GM04503 (cell line): ENCODE results near the gene GNPDA2.
"Not testable (repeated sequence)": the region's sequence is repeated elsewhere in the genome, so short reads cannot be mapped to it uniquely, and the experiment has no call there.

ENCODE experiments used
- DNase-seq: peaks from one replicate; pipeline ENCODE4 v3.0.0-alpha.2; 2012; ENCODE audit warnings: low read depth

Gene GNPDA2

DNA sequence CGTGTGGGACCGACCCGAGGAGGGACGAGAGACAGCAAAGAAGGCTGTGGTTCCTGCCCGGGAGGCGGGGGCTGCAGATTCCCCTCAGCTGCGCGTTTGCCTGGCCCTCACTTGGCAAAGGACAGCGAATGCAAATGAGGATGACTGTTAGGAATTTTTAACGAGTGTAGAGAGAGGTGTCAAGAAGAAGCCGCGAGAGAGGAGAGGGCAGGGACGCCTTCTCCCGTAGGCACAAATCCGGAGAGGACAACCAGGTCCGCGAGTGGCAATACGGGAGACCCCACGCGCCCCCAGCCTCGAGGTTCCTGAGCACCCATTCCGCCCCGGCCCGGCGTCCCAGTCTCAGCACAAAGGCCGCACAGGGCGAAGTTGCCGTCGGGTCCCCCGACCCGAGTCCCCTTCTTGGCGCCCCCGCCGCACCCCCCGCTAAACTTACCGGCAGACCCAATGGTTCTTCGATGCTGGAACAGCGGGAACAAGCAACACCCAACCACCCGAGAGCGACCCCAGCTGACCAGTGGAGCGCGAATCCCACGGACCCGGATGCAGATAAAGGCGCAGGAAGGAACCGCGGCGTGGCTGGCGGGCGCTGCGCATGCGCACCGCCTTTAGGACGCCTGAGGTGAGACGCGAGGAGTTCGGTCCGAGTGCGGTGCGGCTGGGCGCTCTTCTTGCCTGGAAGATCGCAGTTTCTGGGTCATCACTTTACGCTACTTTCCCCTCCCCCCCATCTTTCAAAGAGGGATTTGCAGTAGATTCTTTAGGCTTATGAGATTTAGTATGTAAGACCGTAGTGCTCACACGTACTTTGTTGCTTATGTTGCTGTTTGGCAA, at the start of gene GNPDA2:
GNPDA2 (minus strand) TSS at position 519 of the 834 bp plus-strand sequence. CDS start 4,349 bp downstream, outside the sequence.
- peak; percentile 51 for DNase-seq

DNA sequence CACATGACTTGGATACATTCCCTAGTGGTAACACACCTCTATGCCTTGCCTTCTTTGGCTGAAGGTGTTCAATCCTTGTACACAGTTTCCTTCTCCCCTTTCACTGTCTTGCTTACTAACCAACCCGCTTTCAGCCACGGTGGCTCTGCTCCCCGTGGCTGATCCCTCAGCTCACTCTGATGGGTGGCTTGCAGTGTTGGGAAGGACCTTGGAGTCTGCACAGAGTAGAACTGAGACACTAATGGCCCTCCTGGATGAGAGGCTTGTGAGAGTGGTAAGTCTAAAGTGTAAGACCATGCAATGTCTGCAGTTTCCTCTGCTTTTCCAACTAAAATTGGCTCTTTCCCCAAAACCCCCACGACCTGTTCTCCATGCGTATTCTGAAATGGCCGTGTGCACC, 46.0 kb upstream of the GNPDA2 start:
- DNase-seq: no peak

DNA sequence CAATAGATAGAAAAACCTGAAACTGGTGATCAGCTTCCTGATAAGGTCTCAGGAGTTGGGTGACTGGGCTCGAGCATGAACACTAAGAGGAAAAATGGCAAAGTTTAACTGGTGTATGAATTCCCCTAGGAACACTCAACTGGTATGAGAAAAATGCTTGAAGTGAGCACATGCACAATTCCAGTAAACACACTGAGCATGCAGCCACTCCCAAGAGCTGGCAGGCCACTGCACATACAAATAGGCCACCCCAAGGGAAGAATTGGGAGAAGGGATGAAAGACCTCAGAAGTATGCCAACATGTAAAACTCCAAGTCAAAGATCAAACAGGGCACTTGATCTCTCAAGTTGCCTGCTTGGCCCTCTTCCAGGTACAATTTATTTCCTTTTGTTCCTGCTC, 45.4 kb upstream of the GNPDA2 start:
- DNase-seq: no peak

DNA sequence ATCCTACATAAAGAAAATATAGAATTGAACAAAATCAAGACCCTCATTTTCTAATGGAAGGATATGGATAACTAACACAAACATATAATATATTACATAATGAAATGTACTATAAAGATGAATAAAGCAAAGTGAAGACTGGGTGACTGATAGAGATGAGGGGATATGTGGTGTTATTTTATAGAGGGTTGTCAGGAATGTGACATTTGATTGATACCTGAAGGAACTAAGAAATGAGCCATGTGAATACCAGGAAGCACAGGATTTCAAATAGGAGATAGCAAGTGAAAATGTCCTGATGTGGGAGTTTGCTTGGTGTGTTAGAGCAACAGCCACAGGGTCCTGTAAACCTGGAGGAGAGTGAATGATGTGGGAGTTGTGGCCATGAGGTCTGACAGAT, 40.1 kb upstream of the GNPDA2 start:
- no peak for DNase-seq

DNA sequence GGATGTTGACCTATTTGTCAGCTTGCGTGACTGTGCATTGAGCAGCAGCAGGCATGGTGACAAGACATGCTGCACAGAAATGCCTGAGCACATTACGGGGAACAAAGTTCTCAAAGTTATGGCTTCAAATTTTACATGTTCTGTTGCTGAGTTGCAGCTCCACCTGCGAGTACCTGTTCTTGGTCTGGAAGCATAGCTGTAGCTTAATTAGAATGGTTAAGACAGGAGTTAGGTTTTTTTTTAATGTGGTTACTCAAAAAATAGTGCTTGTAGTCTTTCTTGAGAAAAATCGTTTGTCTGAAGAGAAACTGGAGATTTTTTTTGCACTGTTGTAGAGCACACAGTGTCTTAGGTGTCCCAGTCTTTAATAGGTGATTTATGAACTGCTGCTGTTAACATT, 38.8 kb upstream of the GNPDA2 start:
- no peak for DNase-seq

DNA sequence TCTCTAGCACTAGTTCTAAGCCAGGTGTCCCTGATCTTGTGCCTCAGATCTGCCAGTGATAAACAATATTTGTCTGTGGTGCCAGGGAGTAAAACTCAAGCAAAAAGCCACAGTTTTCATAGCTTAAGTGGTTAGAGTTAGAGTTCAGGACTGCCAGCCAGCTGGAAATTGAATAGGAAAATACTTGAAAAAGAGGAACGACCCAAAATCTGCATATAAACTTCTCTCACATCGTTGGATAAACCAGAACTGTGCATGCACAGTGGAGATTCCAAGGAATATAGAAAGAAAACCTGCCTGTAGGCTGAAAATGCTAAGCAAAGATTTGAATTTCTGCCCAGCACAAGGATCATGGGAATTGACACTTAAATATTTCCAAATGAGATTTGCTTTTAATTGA, 35.0 kb upstream of the GNPDA2 start:
- DNase-seq: no peak

DNA sequence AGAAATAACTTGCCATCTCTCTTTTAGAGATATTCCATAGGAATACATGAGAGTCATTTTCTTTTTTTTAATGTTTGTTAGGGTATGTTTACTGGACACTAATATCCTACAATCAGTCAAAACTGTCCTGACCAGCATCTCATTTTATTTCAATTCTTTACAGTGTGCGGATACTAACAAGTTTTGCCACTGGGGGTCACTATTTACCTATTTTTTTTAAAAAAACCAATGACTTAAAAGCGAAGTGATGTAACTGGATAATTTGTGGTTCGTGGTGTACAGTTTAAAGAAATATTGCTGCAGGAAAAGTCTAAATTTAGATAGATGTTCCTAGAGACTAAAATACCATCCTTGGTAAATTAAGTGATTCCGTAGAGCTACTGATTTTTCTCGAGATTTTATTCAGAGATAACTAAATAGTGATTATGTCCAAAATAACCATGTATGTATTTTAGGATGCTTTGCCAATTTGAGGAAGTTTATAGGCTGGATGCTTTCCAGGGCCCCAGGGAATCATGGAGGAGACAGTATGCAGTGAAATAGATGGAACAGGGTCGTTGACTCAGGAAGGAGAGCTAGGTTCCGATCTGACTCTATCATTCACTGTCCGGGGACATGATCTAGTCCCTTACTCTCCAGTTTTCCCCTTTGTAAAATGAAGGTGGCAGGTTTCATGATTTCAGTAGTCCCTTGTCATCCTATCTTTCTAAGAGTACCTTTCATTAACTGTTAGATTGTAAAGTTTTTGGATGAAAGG, 34.0 kb upstream of the GNPDA2 start:
- no peak for DNase-seq

DNA sequence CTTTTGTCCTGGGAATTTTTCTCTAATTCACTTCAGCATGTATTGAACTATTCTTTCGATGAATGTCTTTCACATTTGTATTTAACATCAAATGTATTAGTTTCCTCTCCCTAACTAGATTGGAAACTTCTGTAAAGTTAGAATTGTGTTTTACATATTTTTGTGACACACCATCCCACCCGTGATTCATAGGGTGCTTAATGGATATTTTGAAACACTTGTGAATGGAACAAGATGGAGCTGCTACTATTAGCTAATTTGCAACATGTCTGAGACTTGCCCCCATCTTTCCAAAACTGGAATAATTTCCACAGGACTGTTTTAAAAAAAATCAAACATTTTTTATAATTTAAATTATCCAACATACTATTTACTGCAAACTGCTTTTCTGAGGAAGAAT, 30.2 kb upstream of the GNPDA2 start:
- DNase-seq: no peak

DNA sequence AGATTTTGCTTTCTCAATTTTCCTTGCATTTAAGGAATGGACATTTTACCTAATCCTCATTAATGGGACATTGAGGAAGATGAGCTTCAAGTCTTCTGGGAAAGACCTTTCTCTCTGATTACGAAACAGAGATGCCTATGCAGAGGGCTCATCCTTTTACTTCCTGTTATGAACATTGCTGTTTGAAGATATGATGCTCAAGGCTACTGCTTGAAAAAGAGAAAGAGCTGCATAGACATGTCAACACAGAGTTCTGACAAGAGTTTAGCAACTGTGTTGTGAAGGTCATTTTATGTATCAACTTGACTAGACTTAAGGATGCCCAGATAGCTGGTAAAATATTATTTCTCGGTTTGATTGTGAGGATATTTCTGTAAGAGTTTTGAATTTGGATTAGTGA, 13.8 kb upstream of the GNPDA2 start:
- DNase-seq: no peak

DNA sequence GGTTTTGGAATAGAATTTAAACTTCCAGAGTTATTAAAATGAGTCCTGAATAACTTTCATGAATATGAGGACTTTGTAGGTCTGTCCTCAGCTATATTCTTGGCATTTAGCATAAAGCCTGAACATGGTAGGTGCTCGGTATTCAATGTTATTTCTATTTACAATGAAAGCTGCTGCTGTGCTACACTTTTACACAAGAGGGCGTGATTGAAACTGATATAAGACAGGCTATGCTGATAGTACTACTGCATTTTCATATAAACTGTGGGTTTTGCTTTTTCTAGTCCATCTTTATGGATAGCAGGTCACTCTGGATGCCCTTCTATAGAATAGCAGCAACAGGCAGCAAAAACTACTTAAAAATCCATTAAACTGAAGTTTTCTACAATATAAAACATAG, 12.3 kb upstream of the GNPDA2 start:
- DNase-seq: no peak

DNA sequence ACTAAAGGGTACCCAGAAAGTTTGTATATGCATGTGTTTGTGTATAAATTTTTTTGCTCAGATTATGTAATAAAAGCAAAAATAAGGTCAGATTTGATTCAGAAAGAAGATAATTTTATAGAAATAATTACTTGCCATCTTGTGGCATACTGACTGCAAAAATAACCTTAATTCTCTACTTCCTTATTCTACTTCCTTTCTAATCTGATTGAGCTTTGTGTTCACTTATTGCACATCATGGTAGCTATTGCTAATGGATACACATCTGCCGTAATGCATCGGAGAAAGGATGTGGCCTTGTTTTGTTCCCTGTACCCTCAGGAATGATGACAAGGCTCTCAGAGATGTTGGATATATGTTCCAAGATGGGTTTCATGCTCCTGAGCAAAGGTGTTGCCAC, 10.5 kb upstream of the GNPDA2 start:
- no peak for DNase-seq

DNA sequence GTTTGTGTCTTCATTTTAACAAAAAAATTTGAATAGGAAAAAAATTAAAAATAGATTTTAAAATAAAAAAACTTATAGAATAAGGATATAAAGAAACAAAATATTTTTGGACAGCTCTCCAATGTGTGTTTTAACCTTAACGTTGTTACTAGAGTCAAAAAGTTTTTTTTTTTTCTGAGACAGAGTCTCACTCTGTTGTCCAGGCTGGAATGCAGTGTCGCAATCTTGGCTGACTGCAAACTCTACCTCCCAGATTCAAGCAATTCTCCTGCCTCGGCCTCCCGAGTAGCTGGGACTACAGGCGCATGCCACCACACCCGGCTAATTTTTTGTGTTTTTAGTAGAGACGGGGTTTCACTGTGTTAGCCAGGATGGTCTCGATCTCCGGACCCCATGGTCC, 2.3 kb upstream of the GNPDA2 start:
- DNase-seq: not testable (repeated sequence)

DNA sequence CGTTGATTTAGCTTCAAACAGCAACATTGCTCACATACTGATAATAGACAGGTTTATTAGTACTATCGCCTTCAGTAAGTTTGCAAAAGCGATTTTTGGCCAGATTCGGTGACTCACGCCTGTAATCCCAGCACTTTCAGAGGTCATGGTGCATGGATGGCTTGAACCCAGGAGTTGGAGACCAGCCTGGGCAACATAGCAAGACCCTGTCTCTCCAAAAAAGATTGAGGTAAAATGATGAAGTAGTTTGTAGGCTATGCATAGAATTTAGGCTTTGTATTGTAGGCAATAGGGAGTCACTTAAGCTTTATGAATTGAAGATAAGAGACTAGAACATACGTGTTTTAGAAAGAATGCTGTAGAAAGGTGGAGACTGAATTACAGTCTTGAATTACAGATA, 1.1 kb upstream of the GNPDA2 start:
- no peak for DNase-seq

DNA sequence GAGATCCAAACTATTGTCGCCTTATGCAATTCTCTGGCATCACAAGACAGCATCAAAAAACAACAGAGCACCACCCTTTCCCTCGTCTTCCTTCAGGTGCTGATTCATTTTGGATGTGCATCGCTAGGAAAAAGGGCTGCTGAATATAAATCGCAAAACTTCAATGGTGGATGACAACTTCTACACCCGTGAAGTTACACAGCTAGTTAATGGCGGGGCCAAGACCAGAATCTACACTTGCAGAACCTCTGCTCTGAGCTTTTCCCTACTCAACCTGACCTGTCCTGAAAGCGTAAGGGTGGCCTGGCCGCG, 674 bp downstream of the GNPDA2 start:
- DNase-seq: no peak

DNA sequence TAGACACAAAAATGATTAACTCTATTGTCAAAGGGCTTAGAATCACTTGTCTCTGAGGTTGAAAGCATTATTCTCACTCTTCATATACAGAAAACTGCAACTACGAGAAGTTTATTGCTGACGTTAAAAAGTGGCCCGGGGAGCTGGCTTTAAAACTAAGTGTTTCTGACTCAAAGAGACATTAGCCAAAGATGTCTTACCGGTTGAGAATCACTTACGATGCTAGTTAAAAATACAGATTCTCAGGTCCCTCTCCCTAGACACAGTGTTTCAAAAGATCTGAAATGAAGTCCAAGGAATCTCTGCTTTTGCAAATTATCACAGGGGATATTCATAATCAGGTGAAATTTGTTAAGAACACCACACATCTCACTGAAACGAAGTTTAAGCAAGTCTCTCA, 1.2 kb downstream of the GNPDA2 start:
- DNase-seq: no peak

DNA sequence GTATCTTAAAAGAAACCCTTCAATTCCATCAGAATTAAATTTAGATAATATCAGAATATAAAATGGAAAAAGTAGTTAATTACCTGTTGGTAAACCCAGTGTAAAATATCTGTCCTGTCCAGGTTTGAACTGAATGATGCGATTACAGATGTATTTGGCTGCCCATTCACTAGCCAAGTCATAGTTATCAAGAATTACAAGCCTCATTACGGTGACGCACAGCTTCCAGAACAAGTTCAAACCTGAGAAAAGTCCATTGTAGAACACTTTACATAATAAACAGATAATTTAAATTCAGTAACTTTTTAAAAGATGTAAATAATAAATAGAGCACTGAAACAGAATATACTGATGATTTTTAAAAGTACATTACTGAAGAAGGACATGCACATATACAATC, 4.4 kb downstream of the GNPDA2 start:
- no peak for DNase-seq

DNA sequence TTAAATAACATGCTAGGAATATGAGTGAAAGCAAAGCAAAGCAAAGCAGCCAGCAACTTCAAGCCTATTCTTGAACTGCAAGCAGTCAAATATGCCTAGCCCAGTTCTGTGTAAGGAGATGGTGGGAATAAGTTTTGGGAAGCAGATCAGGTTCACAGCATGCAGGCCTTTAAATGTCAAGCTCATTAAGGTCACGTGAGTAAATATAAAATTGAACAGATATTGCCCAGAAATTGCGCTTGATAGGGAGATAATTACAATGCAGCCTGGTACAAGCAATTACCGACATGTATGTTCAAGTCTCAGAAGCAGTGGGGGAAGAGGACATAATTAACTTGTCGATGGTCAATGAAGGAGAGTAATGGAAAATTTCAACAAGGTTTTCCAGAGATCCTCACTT, 6.0 kb downstream of the GNPDA2 start:
- DNase-seq: no peak

DNA sequence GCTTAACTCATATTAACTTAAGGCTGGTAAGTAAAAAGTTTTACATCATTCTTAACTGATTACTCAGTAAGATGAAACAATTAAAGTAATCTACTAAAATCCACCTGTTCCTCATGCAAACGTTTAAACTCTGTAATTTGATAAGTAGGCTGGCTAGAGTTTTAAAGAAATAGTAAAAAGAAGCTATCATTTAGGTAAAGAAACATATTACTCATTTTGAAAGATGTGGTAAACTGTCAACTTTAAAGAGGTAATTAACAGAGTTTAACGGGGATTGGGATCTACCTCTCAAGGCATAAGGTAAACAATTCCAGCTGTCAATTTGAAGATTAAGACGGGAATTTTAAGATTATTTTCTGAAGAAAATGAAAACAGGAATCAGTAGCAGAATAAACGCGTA, 9.8 kb downstream of the GNPDA2 start:
- no peak for DNase-seq

DNA sequence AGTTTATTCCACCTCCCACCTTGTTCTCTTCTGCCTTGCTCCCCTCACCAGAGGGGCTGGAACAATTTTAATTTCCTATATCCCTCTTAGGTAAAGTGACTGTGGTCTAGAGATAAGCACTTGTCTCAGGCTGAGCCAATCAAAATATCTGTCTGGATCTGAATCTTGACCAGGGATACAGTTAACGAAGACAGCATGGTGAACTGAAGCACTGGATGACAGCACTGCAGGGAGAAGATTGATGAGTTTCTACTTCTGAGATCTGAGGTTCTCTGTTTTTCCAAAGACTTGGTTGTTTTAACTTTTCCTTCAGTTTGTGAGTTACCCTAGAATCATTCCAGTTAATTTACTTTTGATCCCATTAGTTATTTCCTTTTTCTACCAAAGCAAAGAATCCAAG, 13.2 kb downstream of the GNPDA2 start:
- DNase-seq: no peak

DNA sequence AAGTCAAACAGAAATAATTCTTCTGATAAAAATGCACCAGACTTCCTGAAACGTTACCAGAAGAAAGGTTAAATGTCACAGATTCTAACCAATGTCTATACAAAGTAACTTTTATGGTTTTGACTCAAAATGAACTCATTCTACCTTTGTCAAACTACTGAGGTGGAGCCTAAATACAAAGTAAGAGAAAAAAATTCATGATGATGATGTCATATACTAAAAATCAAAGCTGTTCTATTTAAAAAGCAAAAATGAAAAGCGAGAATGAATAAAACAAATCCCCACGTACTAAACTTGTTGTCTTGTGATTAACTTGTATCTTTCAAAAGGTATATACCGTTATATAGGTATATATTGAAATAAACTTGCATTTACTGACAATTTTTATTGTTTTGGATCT, 21.7 kb downstream of the GNPDA2 start:
- DNase-seq: no peak

DNA sequence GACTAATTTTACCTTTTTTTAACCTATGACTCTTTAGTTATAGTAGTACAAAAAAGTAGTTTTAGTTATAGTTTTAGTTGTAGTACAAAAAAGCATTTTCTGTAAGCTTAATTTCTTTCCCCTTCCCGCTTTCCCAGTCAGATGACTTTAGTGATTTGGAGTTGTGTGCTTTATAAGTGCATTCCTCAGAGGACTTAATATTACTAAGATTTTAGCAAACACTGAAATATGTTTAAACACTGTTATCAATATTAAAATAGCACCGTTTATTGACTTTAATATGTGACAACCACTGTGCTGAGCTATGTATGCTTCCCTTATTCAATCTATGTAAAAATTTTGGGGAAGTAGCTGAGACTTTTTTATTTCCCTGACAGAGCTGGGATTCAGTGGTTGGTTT, 25.3 kb downstream of the GNPDA2 start:
- no peak for DNase-seq

DNA sequence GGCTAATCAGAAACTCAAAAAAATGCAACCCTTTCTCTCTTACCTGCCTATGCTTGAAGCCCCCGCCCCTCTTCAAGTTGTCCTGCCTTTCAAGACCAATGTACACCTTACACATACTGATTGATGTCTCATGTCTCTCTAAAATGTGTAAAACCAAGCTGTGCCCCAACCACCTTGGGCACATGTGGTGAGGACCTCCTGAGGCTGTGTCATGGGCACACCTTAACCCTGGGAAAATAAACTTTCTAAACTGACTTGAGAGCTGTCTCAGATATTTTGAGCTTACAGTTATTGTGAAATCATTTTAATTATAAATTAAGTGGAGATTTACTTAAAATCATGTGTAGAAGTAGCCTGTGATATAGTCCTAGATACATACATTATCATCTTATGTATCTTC, 25.9 kb downstream of the GNPDA2 start:
- no peak for DNase-seq

DNA sequence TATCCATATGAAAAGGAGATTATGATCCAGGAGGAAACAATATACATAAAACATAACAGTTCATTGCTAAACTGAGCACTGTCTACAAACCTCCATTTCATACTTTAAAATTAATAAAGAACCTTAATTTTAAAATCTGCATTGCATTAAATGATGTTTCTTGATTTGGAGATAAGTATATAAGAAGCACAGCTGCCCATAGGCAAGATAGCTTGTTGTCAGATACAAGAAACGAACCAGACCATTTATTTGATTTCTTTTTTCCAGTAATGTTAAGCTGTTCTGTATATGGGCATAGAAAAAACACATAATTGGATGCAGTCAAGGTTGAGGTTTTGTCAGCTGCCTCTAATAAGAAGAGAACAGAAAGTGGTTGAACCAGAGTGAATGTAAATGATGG, 41.7 kb downstream of the GNPDA2 start:
- DNase-seq: no peak

DNA sequence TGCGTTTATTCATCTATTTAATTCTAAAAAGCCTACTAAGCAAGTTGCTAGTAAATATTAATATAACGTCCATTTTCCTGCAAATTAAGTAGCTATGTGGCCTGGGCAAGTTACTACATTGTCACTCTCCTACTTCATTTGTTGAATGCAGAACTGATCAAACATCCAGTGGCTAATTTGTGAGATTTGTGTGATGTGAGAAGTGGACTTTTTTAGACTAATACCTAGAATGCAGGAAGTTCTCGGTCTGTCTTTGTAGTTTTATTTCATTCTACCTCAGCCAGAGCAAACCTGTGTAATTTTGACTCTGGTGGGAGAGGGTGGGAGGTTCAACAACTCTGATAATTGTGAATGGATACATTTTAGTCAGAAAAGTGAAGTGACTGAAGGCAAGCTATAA, 47.3 kb downstream of the GNPDA2 start:
- no peak for DNase-seq
